Lower lobe of right lung (tissue), 2 donors: Measurements from ENCODE around the gene SIRT5. TPM values are rescaled to one million over a fixed set of nuclear protein-coding genes. Genes with fewer than 3 reads are reported as not detected.

Source experiments
- ATAC-seq, 2 donors: fragments of 200-7000 bp; cut with Tn5 transposase; one replicate each; pipeline ENCODE4 v1.9.1; 2020 to 2022; ENCODE audit warnings: mild to moderate bottlenecking in 2 of 2, moderate library complexity in 2 of 2
- DNase-seq: peaks from one replicate; pipeline ENCODE4 v3.0.0-alpha.2; 2020
- H3K27ac ChIP-seq: fragments of 200-600 bp; one replicate; pipeline ENCODE4 v1.8.0; 2022
- H3K27me3 ChIP-seq: fragments of 200-600 bp; one replicate; pipeline ENCODE4 v1.8.0; 2022; ENCODE audit warnings: low read depth
- H3K36me3 ChIP-seq: fragments of 200-600 bp; one replicate; pipeline ENCODE4 v1.8.0; 2022; ENCODE audit warnings: mild to moderate bottlenecking
- H3K4me1 ChIP-seq: fragments of 200-600 bp; one replicate; pipeline ENCODE4 v1.8.0; 2022
- H3K4me3 ChIP-seq: fragments of 200-600 bp; one replicate; pipeline ENCODE4 v1.8.0; 2022; ENCODE audit warnings: mild to moderate bottlenecking
- H3K9me3 ChIP-seq: fragments of 200-600 bp; one replicate; pipeline ENCODE4 v1.8.0; 2022
- intact Hi-C: fragments of 100-400 bp; cut with DNase I; formaldehyde crosslinking; loops from one replicate; pipeline ENCODE4 v1.11.0; 2022
- total RNA-seq: library from RNA; stranded (reverse); fragmentation: NEBNext Ultra II Directional; extraction: Animal tissue kit (Norgen Biotek cat#: 25700); gene quantifications from one replicate; pipeline ENCODE4 v1.2.1, GENCODE V29; 2021
- TF ChIP-seq, protein P1 (sequence below): fragments of 200-600 bp; IDR thresholded peaks from one replicate; pipeline ENCODE4 v1.8.0; 2022; ENCODE audit warnings: antibody characterized with exemption, mild to moderate bottlenecking
- donor health status: DM: no; HTN: yes; CAD: no; lungs with severe emphysema.

The SIRT5 gene
- total RNA-seq, 1 donor from 2014 or later = 15.3 TPM

DNA sequence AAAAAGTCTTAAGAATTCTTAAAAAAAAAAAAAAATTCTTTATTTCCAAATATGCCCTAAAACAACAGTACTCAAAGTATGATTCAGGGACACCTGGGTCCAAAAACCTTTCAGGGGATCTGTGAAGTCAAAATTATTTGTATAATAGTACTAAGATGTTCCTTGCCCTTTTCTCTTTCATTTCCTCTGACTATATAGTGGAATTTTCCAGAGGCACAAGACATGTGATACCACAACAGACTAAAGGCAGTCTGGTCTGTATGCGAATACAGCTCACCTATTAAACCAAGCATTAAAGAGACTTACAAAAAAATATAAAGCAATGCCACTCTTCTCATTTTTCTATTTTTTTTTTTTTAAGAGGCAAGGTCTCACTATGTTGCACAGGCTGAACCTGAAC lies 56.1 kb downstream of the SIRT5 start:
- no peaks in the 10 kb centered on the region for H3K27me3 ChIP-seq
- no peak for DNase-seq
- no peak overlapping the region for H3K4me3 ChIP-seq
- TF ChIP-seq, protein P1, sequence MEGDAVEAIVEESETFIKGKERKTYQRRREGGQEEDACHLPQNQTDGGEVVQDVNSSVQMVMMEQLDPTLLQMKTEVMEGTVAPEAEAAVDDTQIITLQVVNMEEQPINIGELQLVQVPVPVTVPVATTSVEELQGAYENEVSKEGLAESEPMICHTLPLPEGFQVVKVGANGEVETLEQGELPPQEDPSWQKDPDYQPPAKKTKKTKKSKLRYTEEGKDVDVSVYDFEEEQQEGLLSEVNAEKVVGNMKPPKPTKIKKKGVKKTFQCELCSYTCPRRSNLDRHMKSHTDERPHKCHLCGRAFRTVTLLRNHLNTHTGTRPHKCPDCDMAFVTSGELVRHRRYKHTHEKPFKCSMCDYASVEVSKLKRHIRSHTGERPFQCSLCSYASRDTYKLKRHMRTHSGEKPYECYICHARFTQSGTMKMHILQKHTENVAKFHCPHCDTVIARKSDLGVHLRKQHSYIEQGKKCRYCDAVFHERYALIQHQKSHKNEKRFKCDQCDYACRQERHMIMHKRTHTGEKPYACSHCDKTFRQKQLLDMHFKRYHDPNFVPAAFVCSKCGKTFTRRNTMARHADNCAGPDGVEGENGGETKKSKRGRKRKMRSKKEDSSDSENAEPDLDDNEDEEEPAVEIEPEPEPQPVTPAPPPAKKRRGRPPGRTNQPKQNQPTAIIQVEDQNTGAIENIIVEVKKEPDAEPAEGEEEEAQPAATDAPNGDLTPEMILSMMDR = no peak
- H3K9me3 ChIP-seq = no peaks in the 10 kb centered on the region
- peaks cover 71% of the 10 kb centered on the region for H3K36me3 ChIP-seq
- H3K4me1 ChIP-seq = no peaks in the 10 kb centered on the region
- no peak overlapping the region for H3K27ac ChIP-seq
- no peak for ATAC-seq
- intact Hi-C loops = no loop called here

DNA sequence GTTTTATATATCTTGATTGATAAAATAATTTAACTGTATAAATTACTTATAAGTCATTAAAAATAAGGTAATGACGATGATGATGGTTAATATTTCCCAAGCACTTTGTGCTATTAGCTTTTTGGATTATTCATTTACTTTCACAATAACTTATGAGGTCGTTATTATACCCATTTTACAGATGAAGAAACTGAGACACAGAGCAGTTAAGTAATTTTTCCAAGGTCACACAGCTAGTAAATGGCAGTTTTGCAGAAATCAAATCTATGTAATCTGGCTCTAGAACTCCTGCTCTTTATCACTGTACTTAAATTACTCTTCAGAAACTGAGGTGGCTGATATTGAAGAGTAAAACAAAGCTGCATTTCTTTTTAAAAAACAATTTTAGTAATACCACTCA lies 58.9 kb downstream of the SIRT5 start:
- H3K9me3 ChIP-seq = no peaks in the 10 kb centered on the region
- ATAC-seq (no peak), DNase-seq (no peak)
- TF ChIP-seq, protein P1 = no peak
- no peaks in the 10 kb centered on the region for H3K4me1 ChIP-seq
- H3K27me3 ChIP-seq = no peaks in the 10 kb centered on the region
- H3K4me3 ChIP-seq = no peak overlapping the region
- intact Hi-C loops = no loop called here
- no peak overlapping the region for H3K27ac ChIP-seq
- H3K36me3 ChIP-seq = peaks cover 62% of the 10 kb centered on the region

DNA sequence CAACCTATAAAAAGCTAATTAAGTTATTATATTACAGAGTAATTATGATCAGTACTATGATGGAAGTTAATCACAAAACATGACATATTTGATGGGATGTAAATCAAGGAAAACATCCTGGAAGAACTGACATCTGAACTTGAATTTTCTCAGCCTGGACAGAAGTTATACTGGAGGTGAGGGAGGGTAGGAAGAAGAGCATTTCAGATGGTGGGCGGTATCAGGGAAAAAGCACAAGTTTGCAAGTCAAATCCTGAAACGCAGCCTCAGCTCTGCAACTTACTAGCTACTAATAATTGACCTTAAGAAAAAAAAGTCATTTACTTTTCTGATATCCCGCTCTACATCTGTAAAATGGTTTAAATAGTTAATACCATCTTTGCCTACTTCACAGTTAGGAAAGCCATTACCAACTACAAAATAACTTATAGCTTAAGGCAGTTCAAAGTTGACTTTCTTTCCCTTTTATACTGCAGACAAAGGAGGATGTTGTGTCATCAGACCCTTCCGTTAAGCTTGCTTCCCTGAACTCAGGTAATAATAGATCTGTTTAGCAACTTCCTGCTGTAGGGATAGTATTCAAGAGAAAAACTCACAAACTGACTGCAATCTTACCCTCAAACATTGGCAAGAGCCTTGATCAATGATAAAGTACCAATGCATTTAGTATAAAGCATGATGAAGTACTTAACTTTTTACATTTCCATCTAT lies 61.7 kb downstream of the SIRT5 start:
- ATAC-seq (no peak), DNase-seq (no peak)
- H3K4me3 ChIP-seq = no peak overlapping the region
- H3K4me1 ChIP-seq = no peaks in the 10 kb centered on the region
- no peaks in the 10 kb centered on the region for H3K9me3 ChIP-seq
- TF ChIP-seq, protein P1 = no peak
- peaks cover 61% of the 10 kb centered on the region for H3K36me3 ChIP-seq
- intact Hi-C loops = no loop called here
- no peaks in the 10 kb centered on the region for H3K27me3 ChIP-seq
- H3K27ac ChIP-seq = no peak overlapping the region

DNA sequence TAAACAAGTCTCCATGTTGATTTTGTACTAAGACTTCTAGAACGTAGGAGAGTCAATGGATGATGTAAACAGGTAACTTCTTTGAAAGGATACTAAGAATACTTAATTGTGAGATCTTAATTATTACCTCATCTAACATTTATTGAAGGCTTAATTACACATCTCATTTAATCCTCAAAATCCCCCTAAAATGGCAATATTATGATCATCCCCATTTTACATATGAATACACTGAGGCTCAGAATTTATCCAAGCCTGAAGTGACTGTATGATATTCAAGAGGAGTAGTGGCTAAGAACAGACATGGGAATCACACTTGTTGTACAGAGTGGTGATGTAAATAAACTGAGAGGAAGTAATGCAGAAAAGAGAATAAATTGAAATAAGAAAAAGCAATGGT lies 63.6 kb downstream of the SIRT5 start:
- Histone ChIP-seq H3K4me1 (no peaks in the 10 kb centered on the region), H3K4me3 (no peak overlapping the region), H3K36me3 (peaks cover 49% of the 10 kb centered on the region), H3K9me3 (no peaks in the 10 kb centered on the region), H3K27ac (no peak overlapping the region), H3K27me3 (no peaks in the 10 kb centered on the region)
- intact Hi-C loops = no loop called here
- TF ChIP-seq, protein P1 = no peak
- ATAC-seq = no peak
- DNase-seq = no peak

DNA sequence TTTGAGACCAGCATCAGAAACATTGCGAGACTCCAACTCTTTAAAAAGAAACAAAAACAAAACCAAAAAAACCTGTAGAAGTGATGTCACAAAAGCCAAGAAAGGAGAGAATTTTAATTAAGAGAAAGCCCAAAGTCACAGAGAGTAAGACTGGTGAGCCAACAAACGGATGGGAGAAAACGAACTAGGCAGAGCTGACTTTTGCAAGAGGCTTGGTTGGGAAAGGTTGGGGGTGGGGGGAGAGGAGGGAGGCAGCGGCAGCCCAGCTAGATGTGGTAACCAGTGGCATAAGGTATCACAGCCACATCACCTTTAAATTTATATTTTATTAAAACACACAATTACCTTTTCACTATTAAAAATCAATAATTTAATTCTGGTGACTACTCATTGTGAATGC lies 64.2 kb downstream of the SIRT5 start:
- Histone ChIP-seq H3K4me1 (no peaks in the 10 kb centered on the region), H3K27me3 (no peaks in the 10 kb centered on the region), H3K9me3 (no peaks in the 10 kb centered on the region), H3K36me3 (peaks cover 55% of the 10 kb centered on the region), H3K27ac (no peak overlapping the region), H3K4me3 (no peak overlapping the region)
- ATAC-seq (no peak), DNase-seq (no peak)
- intact Hi-C loops = no loop called here
- TF ChIP-seq, protein P1 = no peak
